Ovary (tissue), 3 donors: Measurements from ENCODE around the gene TMEM236.

Source experiments
- CTCF ChIP-seq, 3 donors: fragments of 450-650 bp in 2 of 3; fragments of 200-600 bp in 1 of 3; IDR thresholded peaks; one replicate each; pipeline versions ENCODE4 v1.5.1 to v1.8.0; 2016 to 2022; ENCODE audit warnings: antibody characterized with exemption in 3 of 3, mild to moderate bottlenecking in 1 of 3
- POLR2A ChIP-seq: fragments of 450-650 bp; IDR thresholded peaks from one replicate; pipeline ENCODE4 v1.6.1; 2017; ENCODE audit warnings: antibody characterized with exemption, mild to moderate bottlenecking, moderate library complexity
- donor health status: DM: no; HTN: no; CAD: no.

DNA sequence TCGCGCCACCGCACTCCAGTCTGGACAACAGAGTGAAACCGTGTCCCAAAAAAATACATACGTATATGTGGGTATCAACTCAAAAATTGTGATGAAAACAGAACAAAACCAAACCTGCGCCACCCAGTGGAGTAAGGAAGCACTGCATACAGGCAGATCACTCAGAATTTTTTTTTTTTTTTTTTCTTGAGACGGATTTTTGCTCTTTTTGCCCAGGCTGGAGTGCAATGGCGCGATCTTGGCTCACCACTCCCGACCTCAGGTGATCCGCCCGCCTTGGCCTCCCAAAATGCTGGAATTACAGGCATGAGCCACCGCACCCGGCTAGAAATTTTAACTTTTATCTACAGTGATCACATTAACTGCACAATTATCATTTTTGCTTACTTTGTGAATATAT, 9.1 kb upstream of the TMEM236 start:
- peak; percentile 54 to 57 (median 57) for TF ChIP-seq CTCF (IDR thresholded peaks at IDR 0.05)
- TF ChIP-seq POLR2A, result no peak
